ENCODE data around the gene GRAMD1B.
"Not testable (repeated sequence)": the region's sequence is repeated elsewhere in the genome, so short reads cannot be mapped to it uniquely, and the experiment has no call there.

The GRAMD1B gene

DNA sequence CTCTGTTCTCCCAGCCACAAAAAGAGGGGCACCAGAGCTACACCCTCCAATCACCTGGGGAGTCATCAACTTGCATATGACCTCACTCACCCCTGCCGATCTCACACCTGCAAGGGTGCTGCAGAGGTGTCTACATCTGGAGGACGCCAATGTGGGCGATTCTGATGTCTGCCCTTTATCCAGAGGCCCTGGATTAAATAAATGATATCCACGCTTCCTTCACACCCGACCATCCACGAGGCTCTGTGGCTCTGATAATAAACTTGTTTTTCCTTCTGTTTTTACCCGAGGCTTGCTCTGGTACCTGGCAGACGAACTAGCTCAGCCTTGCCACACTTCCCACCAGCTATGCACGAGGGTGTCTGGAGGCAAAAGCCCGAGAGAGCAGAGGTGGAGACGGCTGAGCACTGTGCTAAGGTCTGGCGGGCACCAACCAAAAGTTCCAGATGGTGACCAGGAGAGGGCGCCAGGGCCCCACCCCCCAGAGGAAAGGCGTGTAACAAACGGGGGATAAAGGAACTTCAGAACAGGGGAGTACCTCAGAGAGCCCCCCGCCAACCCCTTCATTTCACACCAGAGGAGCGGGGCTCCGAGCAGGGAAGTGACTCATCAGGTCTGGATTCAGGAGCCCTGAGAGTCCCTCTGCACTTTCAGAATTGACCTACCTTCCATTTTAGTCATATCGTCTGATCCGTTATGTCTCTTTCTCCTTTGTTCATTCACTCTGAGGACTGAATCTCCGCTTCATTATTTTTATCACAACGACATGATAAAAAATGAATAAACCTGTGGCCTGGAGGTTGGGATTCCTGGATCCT is 210.8 kb downstream of the GRAMD1B start:
- DNase-seq (ENCODE audit: low read depth in 2 of 2) = peak; percentile 31 to 38

GRCh38 chr11:123641495-123641840 is 211.4 kb downstream of the GRAMD1B start:
- DNase-seq (ENCODE audit: low read depth in 2 of 2) = no peak

DNA sequence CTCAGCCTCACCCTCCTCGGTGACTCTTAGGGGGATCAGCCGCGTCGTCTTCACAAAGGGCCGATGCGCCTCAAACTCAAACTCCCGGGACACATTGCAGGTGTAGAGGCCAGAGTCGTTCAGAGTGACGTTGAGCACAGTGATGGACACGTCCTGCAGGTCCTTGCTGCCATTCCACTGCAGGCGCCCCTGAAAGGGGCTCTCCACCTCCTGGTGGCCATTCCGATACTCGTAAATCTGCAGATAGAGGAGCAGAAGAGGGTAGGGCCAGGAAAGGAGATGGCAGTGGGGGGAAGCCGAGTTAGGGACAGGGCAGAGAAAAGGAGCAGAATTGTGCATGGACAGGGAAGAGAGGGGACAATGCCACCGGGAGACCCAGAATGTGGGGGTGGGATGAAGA is 212.4 kb downstream of the GRAMD1B start:
- no peak for DNase-seq (ENCODE audit: low read depth in 2 of 2)

DNA sequence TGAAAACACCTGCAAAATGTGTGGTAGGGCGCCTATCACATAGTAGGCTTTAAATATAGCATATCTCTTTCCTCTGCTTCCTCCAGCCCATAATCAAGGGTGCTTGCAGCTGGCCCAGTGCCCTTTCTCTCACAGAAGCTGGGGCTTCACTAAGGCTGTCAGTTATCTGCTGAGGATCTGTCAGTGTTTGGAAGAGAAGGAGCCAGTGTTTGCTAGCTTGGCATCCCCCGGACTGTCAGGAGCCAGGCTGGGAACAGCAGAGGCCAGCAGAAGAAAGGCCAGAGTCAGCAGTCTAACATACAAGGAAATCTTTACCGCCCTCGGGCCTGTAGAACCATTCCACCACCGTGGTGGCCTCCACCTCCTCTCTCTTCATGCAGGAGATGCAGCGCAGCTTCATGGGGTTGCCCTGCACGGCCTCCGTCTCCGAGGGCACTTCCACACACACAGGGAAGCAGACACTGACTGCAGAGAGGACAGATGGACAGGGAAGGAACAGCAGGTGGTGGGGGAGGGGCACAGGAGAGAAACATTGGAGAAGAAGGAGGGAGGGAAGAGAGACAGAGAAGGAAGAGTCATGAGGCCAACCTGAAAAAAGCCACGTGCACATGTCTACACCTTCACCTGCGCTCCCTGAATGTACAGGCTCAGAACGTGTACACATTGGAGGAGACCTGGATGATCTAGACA is 215.4 kb downstream of the GRAMD1B start:
- DNase-seq (ENCODE audit: low read depth in 2 of 2) = no peak

GRCh38 chr11:123650901-123651300 is 220.8 kb downstream of the GRAMD1B start:
- no peak for DNase-seq (ENCODE audit: low read depth in 2 of 2)

DNA sequence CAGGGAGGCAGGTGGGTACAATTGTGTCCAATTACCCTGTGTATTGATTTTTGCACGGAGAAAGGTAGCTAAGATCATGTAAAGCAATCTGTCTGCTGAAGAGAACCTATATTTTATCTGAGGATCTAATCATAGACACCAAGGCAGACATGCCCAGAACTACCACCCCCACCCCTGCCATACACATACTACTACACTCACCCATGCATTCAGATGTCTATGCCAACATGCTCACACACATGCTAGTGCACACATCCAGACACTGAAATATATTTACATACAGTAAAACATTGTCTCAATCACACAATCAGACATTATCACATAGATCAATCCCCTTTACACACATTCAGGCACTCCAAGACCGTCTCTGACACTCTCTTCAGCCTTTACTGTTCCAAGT is 222.5 kb downstream of the GRAMD1B start:
- DNase-seq (ENCODE audit: low read depth in 2 of 2) = no peak

- no peak for DNase-seq (ENCODE audit: low read depth in 2 of 2)
These were observed 223.4 kb downstream of the GRAMD1B start for GRCh38 chr11:123653483-123653826.

- DNase-seq (ENCODE audit: low read depth in 2 of 2) = peak in 1 of 2 donors; percentile 12
These were observed 223.9 kb downstream of the GRAMD1B start for GRCh38 chr11:123653827-123654565.

- peak in 1 of 2 donors; percentile 22 for DNase-seq (ENCODE audit: low read depth in 2 of 2)
These were observed 224.6 kb downstream of the GRAMD1B start, which contains the start of gene SCN3B for GRCh38 chr11:123654566-123655081. Gene SCN3B, minus strand, starts transcription at chr11:123654624. Its CDS starts 823 bp downstream, at chr11:123653801.

- no peak for DNase-seq (ENCODE audit: low read depth in 2 of 2)
These were observed 229.2 kb downstream of the GRAMD1B start for GRCh38 chr11:123659311-123659710.

- not testable (repeated sequence) for DNase-seq (ENCODE audit: low read depth in 2 of 2)
These were observed 229.9 kb downstream of the GRAMD1B start for GRCh38 chr11:123659965-123660364.

DNA sequence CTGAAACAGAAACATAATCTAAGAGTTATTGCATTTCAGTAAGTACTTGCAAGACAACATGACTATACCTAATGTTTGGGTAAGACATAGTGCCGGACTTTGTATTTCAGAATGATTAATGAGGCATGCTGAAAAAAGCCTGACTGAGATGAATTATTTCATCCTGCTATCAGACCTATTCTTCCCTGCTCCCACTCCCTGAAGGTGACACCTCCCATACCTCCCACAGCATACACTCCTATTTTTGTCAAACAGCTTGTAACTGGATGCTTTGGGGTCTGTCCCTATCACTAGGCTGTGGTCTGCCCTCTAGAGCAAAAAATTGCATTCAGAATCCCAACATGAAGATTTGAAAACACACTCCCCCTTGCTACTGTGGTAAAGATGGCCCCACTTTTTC is 235.2 kb downstream of the GRAMD1B start:
- DNase-seq (ENCODE audit: low read depth in 2 of 2) = no peak

DNA sequence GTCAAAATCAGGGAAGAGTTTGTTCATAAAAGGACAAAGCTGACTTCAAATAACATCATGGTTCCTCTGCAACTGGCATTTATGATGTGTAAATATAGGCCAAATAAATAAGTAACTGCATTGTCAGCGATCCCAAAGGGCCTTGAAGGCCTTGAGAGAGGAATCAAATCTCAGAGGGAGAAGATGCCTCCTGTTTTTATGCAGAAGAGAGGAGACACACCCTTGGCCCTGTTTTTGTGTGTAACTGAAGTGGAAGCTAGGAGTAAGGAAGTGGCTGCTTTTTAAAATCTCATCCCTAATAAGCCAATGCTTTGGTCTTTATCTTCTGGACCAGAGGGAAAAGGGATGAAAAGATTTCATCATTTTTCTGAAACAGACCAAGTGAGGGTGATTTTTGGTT is 240.0 kb downstream of the GRAMD1B start:
- DNase-seq (ENCODE audit: low read depth in 2 of 2) = no peak

GRCh38 chr11:123671534-123671933 is 241.5 kb downstream of the GRAMD1B start:
- no peak for DNase-seq (ENCODE audit: low read depth in 2 of 2)

- DNase-seq (ENCODE audit: low read depth in 2 of 2) = no peak
These were observed 242.5 kb downstream of the GRAMD1B start for GRCh38 chr11:123672568-123672967.

- no peak for DNase-seq (ENCODE audit: low read depth in 2 of 2)
These were observed 244.2 kb downstream of the GRAMD1B start for GRCh38 chr11:123674297-123674696.
